Choroid plexus epithelial cell (primary cell): ENCODE results near the gene CIRBP.
A peak's percentile ranks its signal among the peaks of the same experiment; 100 is the strongest.

Experiments
- DNase-seq: peaks from one replicate; pipeline ENCODE4 v3.0.0-alpha.2; 2010; ENCODE audit warnings: low read depth
- H3K4me3 ChIP-seq: 2 replicates; pipeline ENCODE4 v1.5.1; 2011; ENCODE audit warnings: low read depth, mild to moderate bottlenecking, control low read depth, low read length, moderate library complexity
- CTCF ChIP-seq: conservative IDR thresholded peaks from 2 replicates; pipeline ENCODE4 v1.5.1; 2011; ENCODE audit warnings: low read depth, mild to moderate bottlenecking, control low read depth, inconsistent platforms, low read length, moderate library complexity

The CIRBP gene

GRCh38 chr19:1223018-1223855, 45.9 kb upstream of the CIRBP start:
- H3K4me3 ChIP-seq, result no peak overlapping the region
- DNase-seq, result peak; percentile 54
- peak; percentile 62 for TF ChIP-seq CTCF

- no peak overlapping the region for H3K4me3 ChIP-seq
- no peak for DNase-seq
- no peak for TF ChIP-seq CTCF
These were observed 44.9 kb upstream of the CIRBP start for GRCh38 chr19:1224047-1224825.

GRCh38 chr19:1224847-1225246, 44.3 kb upstream of the CIRBP start:
- no peak overlapping the region for H3K4me3 ChIP-seq
- no peak for TF ChIP-seq CTCF

GRCh38 chr19:1225440-1226226, 43.5 kb upstream of the CIRBP start:
- peak; percentile 31 for DNase-seq
- H3K4me3 ChIP-seq, result no peak overlapping the region
- no peak for TF ChIP-seq CTCF

More at GRCh38 chr19:1224847-1225246, 44.3 kb upstream of the CIRBP start:
- DNase-seq, result no peak

GRCh38 chr19:1226227-1226518, 43.0 kb upstream of the CIRBP start:
- TF ChIP-seq CTCF, result no peak
- no peak overlapping the region for H3K4me3 ChIP-seq
- no peak for DNase-seq

GRCh38 chr19:1226522-1227303, 42.4 kb upstream of the CIRBP start:
- TF ChIP-seq CTCF, result no peak
- DNase-seq, result no peak
- H3K4me3 ChIP-seq, result no peak overlapping the region
